ENCODE measurements around the gene PSAPL1.

GRCh38 chr4:7441201-7441600 lies 6.5 kb upstream of the PSAPL1 start:
- no peak for TF ChIP-seq SUZ12 (IDR thresholded peaks at IDR 0.05; ENCODE audit: extremely low read depth, insufficient read depth, insufficient read length)
- TF ChIP-seq YY1 (IDR thresholded peaks at IDR 0.05; ENCODE audit: insufficient read depth, insufficient read length): no peak
- no peak for TF ChIP-seq ZNF274 (IDR thresholded peaks at IDR 0.05; ENCODE audit: low read depth, low read length)
